ENCODE data around the gene SERPINB7.

- TF ChIP-seq CTCF (IDR thresholded peaks at IDR 0.05) (no peak), EP300 (IDR thresholded peaks at IDR 0.05) (no peak), POLR2A (IDR thresholded peaks at IDR 0.05) (no peak), POLR2AphosphoS5 (IDR thresholded peaks at IDR 0.05) (no peak)
These were observed 12.5 kb downstream of the SERPINB7 start for GRCh38 chr18:63787673-63788072.

Measured in upper lobe of left lung (tissue), 4 donors.